Sigmoid colon (tissue), 7 donors: ENCODE data around the gene WFDC8. TPM values are rescaled to one million over a fixed set of nuclear protein-coding genes. Genes with fewer than 3 reads are reported as not detected.

Experiments used
- DNase-seq: peaks from one replicate; pipeline ENCODE4 v3.0.0-alpha.2; 2019
- H3K27ac ChIP-seq, 4 donors: fragments of 200-600 bp; sonication (generic); one replicate each; pipeline ENCODE4 v1.5.1; 2016 to 2019; ENCODE audit warnings: mild to moderate bottlenecking in 1 of 4
- H3K27me3 ChIP-seq, 3 donors: fragments of 200-600 bp; sonication (generic); one replicate each; pipeline ENCODE4 v1.5.1; 2019; ENCODE audit warnings: mild to moderate bottlenecking in 1 of 3
- H3K36me3 ChIP-seq, 4 donors: fragments of 200-600 bp; sonication (generic); one replicate each; pipeline ENCODE4 v1.5.1; 2016 to 2019
- H3K4me1 ChIP-seq, 4 donors: fragments of 200-600 bp; sonication (generic); one replicate each; pipeline ENCODE4 v1.5.1; 2017 to 2019
- H3K4me3 ChIP-seq, 4 donors: fragments of 200-600 bp; sonication (generic); one replicate each; pipeline ENCODE4 v1.5.1; 2017 to 2019; ENCODE audit warnings: mild to moderate bottlenecking in 2 of 4, moderate library complexity in 1 of 4
- H3K9me3 ChIP-seq, 4 donors: fragments of 200-600 bp in 3 of 4; sonication (generic) in 3 of 4; one replicate each; pipeline versions ENCODE4 v1.5.1 to v1.6.1; 2013 to 2019
- CTCF ChIP-seq, 4 experiments: fragments of 450-650 bp in 3 of 4; fragments of 200-600 bp in 1 of 4; IDR thresholded peaks; one replicate each; pipeline ENCODE4 v1.5.1; 2016 to 2019; ENCODE audit warnings: antibody characterized with exemption in 4 of 4, mild to moderate bottlenecking in 3 of 4, moderate library complexity in 2 of 4
- EP300 ChIP-seq, 4 donors: sonication (generic); formaldehyde crosslinking; IDR thresholded peaks; one replicate each; pipeline ENCODE4 v1.6.1; 2017; ENCODE audit warnings: antibody characterized with exemption in 4 of 4
- POLR2A ChIP-seq, 2 donors: fragments of 450-650 bp; IDR thresholded peaks; one replicate each; pipeline ENCODE4 v1.6.1; 2016; ENCODE audit warnings: antibody characterized with exemption in 2 of 2, mild to moderate bottlenecking in 2 of 2, moderate library complexity in 2 of 2
- POLR2AphosphoS5 ChIP-seq, 4 donors: sonication (generic); formaldehyde crosslinking; IDR thresholded peaks; one replicate each; pipeline ENCODE4 v1.6.1; 2017; ENCODE audit warnings: antibody characterized with exemption in 4 of 4
- WGBS, 2 donors: extraction: QIAGEN DNeasy Blood & Tissue Kit; methylation state at CpG; one replicate each; pipeline ENCODE4 v1.1.7; 2013; 5-methylcytosine and 5-hydroxymethylcytosine counted together
- intact Hi-C: fragments of 100-400 bp; cut with DNase I; formaldehyde crosslinking; loops from one replicate; pipeline ENCODE4 v1.15.1; 2023
- polyA plus RNA-seq, 3 donors: library from polyadenylated mRNA; stranded (reverse); fragments of 200-250 nt; gene quantifications; one replicate each; pipeline ENCODE4 v1.2.3, GENCODE V29; 2013
- total RNA-seq, 4 donors: library from RNA; depleted of rRNA; stranded (reverse); fragments of >200 nt; gene quantifications; one replicate each; pipeline ENCODE4 v1.1.0, GENCODE V29; 2016
- donor health status: healthy with polysubstance abuse.
- donor health status: Bipolar disorder and iron deficiency.
- donor health status: healthy.

WFDC8 gene
- total and polyA plus RNA-seq, 7 donors = not detected

- intact Hi-C loops = no loop called here
- no peak overlapping the region for H3K4me3 ChIP-seq
- WGBS, 2 donors = 73 to 81% methylated on average over 4 of the region's 4 CpGs
- H3K4me1 ChIP-seq = no peaks in the 10 kb centered on the region
- H3K9me3 ChIP-seq = no peaks in the 10 kb centered on the region
- TF ChIP-seq EP300 (IDR thresholded peaks at IDR 0.05) = no peak
- TF ChIP-seq CTCF (IDR thresholded peaks at IDR 0.05) = no peak
- TF ChIP-seq POLR2AphosphoS5 (IDR thresholded peaks at IDR 0.05) = no peak
- no peak overlapping the region for H3K27ac ChIP-seq
- DNase-seq = no peak
- H3K27me3 ChIP-seq = no peaks in the 10 kb centered on the region
- H3K36me3 ChIP-seq = no peaks in the 10 kb centered on the region
Observed at GRCh38 chr20:45611054-45611453, 32.0 kb upstream of the WFDC8 start.

GRCh38 chr20:45607810-45608209, 28.7 kb upstream of the WFDC8 start:
- WGBS, 2 donors = 96 to 98% methylated on average over 1 of the region's 1 CpG
- TF ChIP-seq POLR2A (IDR thresholded peaks at IDR 0.05) (no peak), CTCF (IDR thresholded peaks at IDR 0.05) (no peak), POLR2AphosphoS5 (IDR thresholded peaks at IDR 0.05) (no peak), EP300 (IDR thresholded peaks at IDR 0.05) (no peak)
- no peaks in the 10 kb centered on the region for H3K4me1 ChIP-seq
- no peaks in the 10 kb centered on the region for H3K27me3 ChIP-seq
- no peak overlapping the region for H3K27ac ChIP-seq
- no peak for DNase-seq
- H3K36me3 ChIP-seq = no peaks in the 10 kb centered on the region
- intact Hi-C loops = no loop called here
- no peak overlapping the region for H3K4me3 ChIP-seq
- H3K9me3 ChIP-seq = peaks cover 0 to 4% (median 1%) of the 10 kb centered on the region in 4 donors

- no peak overlapping the region for H3K4me3 ChIP-seq
Observed at GRCh38 chr20:45595235-45595634, 16.2 kb upstream of the WFDC8 start.

GRCh38 chr20:45593498-45593897, 14.4 kb upstream of the WFDC8 start:
- TF ChIP-seq CTCF (IDR thresholded peaks at IDR 0.05) = no peak
- TF ChIP-seq POLR2A (IDR thresholded peaks at IDR 0.05) = no peak
- TF ChIP-seq POLR2AphosphoS5 (IDR thresholded peaks at IDR 0.05) = no peak
- TF ChIP-seq EP300 (IDR thresholded peaks at IDR 0.05) = no peak
- H3K9me3 ChIP-seq = no peaks in the 10 kb centered on the region
- intact Hi-C loops = no loop called here
- H3K4me3 ChIP-seq = no peak overlapping the region
- no peaks in the 10 kb centered on the region for H3K4me1 ChIP-seq
- DNase-seq = no peak
- 48 to 98% methylated on average over 1 of the region's 1 CpG for whole genome bisulfite sequencing, 2 donors
- no peaks in the 10 kb centered on the region for H3K36me3 ChIP-seq
- peaks cover 0 to 3% (median 0%) of the 10 kb centered on the region in 3 donors for H3K27me3 ChIP-seq
- no peak overlapping the region for H3K27ac ChIP-seq

More at GRCh38 chr20:45595235-45595634, 16.2 kb upstream of the WFDC8 start:
- Histone ChIP-seq H3K4me1 (no peaks in the 10 kb centered on the region), H3K9me3 (no peaks in the 10 kb centered on the region), H3K27ac (no peak overlapping the region), H3K27me3 (peaks cover 0 to 3% (median 0%) of the 10 kb centered on the region in 3 donors), H3K36me3 (no peaks in the 10 kb centered on the region)
- no peak for TF ChIP-seq POLR2A (IDR thresholded peaks at IDR 0.05)
- no peak for TF ChIP-seq POLR2AphosphoS5 (IDR thresholded peaks at IDR 0.05)
- TF ChIP-seq EP300 (IDR thresholded peaks at IDR 0.05) = no peak
- no peak for TF ChIP-seq CTCF (IDR thresholded peaks at IDR 0.05)
- 50 to 87% methylated on average over 1 of the region's 1 CpG for WGBS, 2 donors
- DNase-seq = no peak
- intact Hi-C loops = no loop called here

GRCh38 chr20:45592574-45593189, 13.6 kb upstream of the WFDC8 start:
- Histone ChIP-seq H3K36me3 (no peaks in the 10 kb centered on the region), H3K27ac (no peak overlapping the region), H3K4me3 (no peak overlapping the region), H3K4me1 (no peaks in the 10 kb centered on the region), H3K27me3 (no peaks in the 10 kb centered on the region), H3K9me3 (no peaks in the 10 kb centered on the region)
- DNase-seq = no peak
- TF ChIP-seq CTCF (IDR thresholded peaks at IDR 0.05) = peak in 1 of 4 experiments; percentile 41
- no peak for TF ChIP-seq POLR2A (IDR thresholded peaks at IDR 0.05)
- intact Hi-C loops = no loop called here
- WGBS, 2 donors = 41 to 58% methylated on average over 5 of the region's 5 CpGs
